AG04450 (cell line): Measurements from ENCODE around the gene FAM47E. TPM values are rescaled to one million over a fixed set of nuclear protein-coding genes. Genes with fewer than 3 reads are reported as not detected.

Experiments used
- CTCF ChIA-PET: fragments of 300-600, 350-600 bp; formaldehyde crosslinking; extraction: SDS; loops from one replicate; lab custom pipeline; 2022; ENCODE audit warnings: antibody characterized with exemption, inconsistent platforms; lab: Charles Lee
- POLR2A ChIA-PET: fragments of 350-600 bp; formaldehyde crosslinking; extraction: SDS; loops from one replicate; lab custom pipeline; 2021; ENCODE audit warnings: antibody characterized with exemption, inconsistent platforms; lab: Yijun Ruan, JAX
- DNase-seq: peaks from one replicate; pipeline ENCODE4 v3.0.0-alpha.2; 2011; ENCODE audit warnings: low read depth, low spot score
- H3K27ac ChIP-seq: one replicate; pipeline ENCODE4 v1.5.1; 2012; ENCODE audit warnings: low read depth, low read length, control low read depth
- H3K27me3 ChIP-seq: one replicate; pipeline ENCODE4 v1.6.0; 2012; ENCODE audit warnings: low read length; ENCODE audit not compliant: control insufficient read depth, insufficient read depth
- H3K4me3 ChIP-seq: 2 replicates; pipeline ENCODE4 v1.5.1; 2011; ENCODE audit warnings: mild to moderate bottlenecking, low read depth, low read length, control low read depth
- H3K9me3 ChIP-seq: 2 replicates; pipeline ENCODE4 v1.5.1; 2012; ENCODE audit warnings: low read length; ENCODE audit not compliant: control insufficient read depth, insufficient read depth
- polyA plus RNA-seq: library from polyadenylated mRNA; depleted of rRNA; stranded (reverse); fragments of >200 nt; gene quantifications from 2 replicates; pipeline ENCODE4 v1.2.3, GENCODE V29; 2011
- TF ChIP-seq, protein P1 (sequence below): IDR thresholded peaks from 2 replicates; pipeline ENCODE4 v1.5.1; 2011; ENCODE audit warnings: low read depth, low read length, control low read depth, inconsistent platforms

The FAM47E gene
- polyA plus RNA-seq, 1 experiment, result 0.06 TPM

DNA sequence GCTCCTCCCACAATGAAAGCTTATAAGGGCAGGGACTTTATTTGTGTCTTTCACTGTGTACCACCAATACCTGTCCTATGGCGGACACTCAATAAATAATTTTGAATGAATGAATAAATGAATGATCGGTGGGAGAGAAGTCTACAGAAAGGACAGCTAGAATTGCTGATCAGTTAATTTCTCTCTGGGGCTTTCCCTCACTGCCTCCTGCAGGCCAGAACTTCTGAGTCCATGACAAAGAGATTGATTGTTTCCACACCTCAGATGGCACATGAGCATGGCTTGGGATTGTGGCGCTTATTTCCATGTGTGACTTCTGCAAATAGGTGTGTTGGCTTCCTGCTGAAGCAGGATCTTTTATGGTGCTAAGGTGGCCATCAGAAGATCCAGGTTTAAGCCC is 6.3 kb downstream of the FAM47E start:
- ChIA-PET POLR2A (no interaction called here), CTCF (no interaction called here)
- no peak overlapping the region for H3K4me3 ChIP-seq
- TF ChIP-seq, protein P1, sequence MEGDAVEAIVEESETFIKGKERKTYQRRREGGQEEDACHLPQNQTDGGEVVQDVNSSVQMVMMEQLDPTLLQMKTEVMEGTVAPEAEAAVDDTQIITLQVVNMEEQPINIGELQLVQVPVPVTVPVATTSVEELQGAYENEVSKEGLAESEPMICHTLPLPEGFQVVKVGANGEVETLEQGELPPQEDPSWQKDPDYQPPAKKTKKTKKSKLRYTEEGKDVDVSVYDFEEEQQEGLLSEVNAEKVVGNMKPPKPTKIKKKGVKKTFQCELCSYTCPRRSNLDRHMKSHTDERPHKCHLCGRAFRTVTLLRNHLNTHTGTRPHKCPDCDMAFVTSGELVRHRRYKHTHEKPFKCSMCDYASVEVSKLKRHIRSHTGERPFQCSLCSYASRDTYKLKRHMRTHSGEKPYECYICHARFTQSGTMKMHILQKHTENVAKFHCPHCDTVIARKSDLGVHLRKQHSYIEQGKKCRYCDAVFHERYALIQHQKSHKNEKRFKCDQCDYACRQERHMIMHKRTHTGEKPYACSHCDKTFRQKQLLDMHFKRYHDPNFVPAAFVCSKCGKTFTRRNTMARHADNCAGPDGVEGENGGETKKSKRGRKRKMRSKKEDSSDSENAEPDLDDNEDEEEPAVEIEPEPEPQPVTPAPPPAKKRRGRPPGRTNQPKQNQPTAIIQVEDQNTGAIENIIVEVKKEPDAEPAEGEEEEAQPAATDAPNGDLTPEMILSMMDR, result no peak
- H3K27ac ChIP-seq, result no peak overlapping the region
- H3K27me3 ChIP-seq, result peaks cover 43% of the 10 kb centered on the region
- DNase-seq, result no peak
- H3K9me3 ChIP-seq, result no peaks in the 10 kb centered on the region

DNA sequence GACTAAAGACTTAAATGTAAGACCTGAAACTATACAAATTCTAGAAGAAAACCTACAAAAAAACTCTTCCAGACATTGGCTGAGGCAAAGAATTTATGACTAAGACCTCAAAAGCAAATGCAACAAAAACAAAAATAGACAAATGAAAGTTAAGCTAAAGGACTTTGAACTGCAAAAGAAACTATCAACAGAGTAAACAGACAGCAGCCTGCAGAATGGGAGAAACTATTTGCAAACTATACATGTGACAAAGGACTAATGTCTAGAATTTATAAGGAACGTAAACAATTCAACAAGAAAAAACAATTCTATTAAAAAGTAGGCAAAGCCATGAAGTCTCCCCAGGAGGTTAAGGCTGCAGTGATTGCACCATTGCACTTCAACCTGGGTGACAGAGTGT is 9.1 kb downstream of the FAM47E start:
- ChIA-PET CTCF (no interaction called here), POLR2A (no interaction called here)
- Histone ChIP-seq H3K27ac (no peak overlapping the region), H3K4me3 (no peak overlapping the region), H3K9me3 (no peaks in the 10 kb centered on the region), H3K27me3 (peaks cover 27% of the 10 kb centered on the region)
- TF ChIP-seq, protein P1, result no peak
- DNase-seq, result no peak

DNA sequence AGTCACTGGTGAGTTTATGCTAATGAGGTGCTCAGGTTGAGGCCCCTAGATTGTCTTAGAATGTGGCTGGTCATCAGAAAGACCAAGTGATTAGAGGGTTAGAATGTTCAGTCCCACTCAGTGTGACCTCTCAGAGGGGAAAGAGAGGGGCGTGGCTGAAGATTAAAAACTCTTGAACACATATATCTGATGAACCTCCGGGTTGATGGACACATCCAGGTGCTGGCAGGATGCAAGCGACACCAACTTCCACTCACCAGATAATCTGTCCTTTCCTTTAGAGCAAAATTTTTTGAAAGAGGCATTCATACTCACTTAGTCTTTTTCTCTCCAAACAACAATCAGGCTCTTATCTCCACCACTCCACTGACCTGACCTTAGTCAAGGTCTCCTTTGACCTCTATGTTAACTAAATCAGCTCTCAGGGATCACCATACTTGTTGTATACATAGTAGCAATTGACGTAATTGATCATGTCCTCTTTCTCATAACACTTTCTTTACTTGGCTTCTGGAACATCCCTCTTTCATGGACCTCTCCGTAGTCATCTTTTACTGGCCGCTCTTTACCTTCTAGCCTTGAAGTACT is 14.2 kb downstream of the FAM47E start:
- H3K9me3 ChIP-seq, result no peaks in the 10 kb centered on the region
- TF ChIP-seq, protein P1, result no peak
- peaks cover 16% of the 10 kb centered on the region for H3K27me3 ChIP-seq
- no peak for DNase-seq
- H3K4me3 ChIP-seq, result no peak overlapping the region
- H3K27ac ChIP-seq, result no peak overlapping the region
- POLR2A ChIA-PET, result no interaction called here
- CTCF ChIA-PET, result no interaction called here

- POLR2A ChIA-PET, result no interaction called here
- CTCF ChIA-PET, result interaction anchor here (1.1 kb wide), 1 partner anchor 87 kb away, joined by 3 read pairs; no protein-coding TSS in a partner anchor
These were observed 15.1 kb downstream of the FAM47E start for GRCh38 chr4:76266627-76267026.

DNA sequence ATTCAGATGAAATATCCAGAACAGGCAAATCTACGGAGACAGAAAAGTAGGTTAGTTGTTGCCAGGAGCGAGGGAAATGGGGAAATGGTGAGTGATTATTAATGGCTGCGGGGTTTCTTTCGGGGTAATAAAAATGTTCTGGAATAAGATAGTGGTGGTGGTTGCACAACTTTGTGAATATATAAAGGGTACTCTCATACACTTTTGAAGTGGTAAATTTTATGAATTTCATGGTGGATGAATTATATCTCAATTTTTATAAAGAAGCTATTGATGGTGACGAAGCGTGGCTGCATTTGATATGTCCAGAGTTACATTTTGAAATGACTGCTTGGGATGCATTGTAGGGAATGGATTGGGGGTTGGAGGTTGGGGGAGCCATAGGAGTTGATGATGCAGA is 16.3 kb downstream of the FAM47E start:
- Histone ChIP-seq H3K27me3 (peaks cover 16% of the 10 kb centered on the region), H3K4me3 (no peak overlapping the region), H3K27ac (no peak overlapping the region), H3K9me3 (no peaks in the 10 kb centered on the region)
- DNase-seq, result no peak
- ChIA-PET POLR2A (no interaction called here), CTCF (no interaction called here)
- TF ChIP-seq, protein P1, result no peak

More at GRCh38 chr4:76266627-76267026, 15.1 kb downstream of the FAM47E start:
- Histone ChIP-seq H3K4me3 (no peak overlapping the region), H3K27ac (no peak overlapping the region), H3K27me3 (peaks cover 19% of the 10 kb centered on the region), H3K9me3 (no peaks in the 10 kb centered on the region)
- no peak for DNase-seq
- TF ChIP-seq, protein P1, result no peak
